Amygdala (tissue), 56 donors: ENCODE data around the gene IL1RAPL2.

Experiments
- DNase-seq, 56 donors: peaks; one replicate each; lab custom pipeline; 2025; lab: John Stamatoyannopoulos, UW

Gene IL1RAPL2

GRCh38 chrX:105543283-105543682, 977.3 kb downstream of the IL1RAPL2 start:
- DNase-seq: no peak

- no peak for DNase-seq
These were observed 984.2 kb downstream of the IL1RAPL2 start for GRCh38 chrX:105550043-105550663.

- DNase-seq: peak in 1 of 56 donors; percentile 0
These were observed 986.4 kb downstream of the IL1RAPL2 start for GRCh38 chrX:105552395-105552794.

GRCh38 chrX:105553118-105553517, 987.1 kb downstream of the IL1RAPL2 start:
- DNase-seq: no peak

GRCh38 chrX:105564501-105564900, 998.5 kb downstream of the IL1RAPL2 start:
- no peak for DNase-seq

GRCh38 chrX:105565856-105566255, 999.9 kb downstream of the IL1RAPL2 start:
- DNase-seq: no peak

GRCh38 chrX:105567082-105567481, 1001.1 kb downstream of the IL1RAPL2 start:
- DNase-seq: no peak

GRCh38 chrX:105608745-105609144, 1042.7 kb downstream of the IL1RAPL2 start:
- DNase-seq: no peak

GRCh38 chrX:105609530-105609929, 1043.5 kb downstream of the IL1RAPL2 start:
- DNase-seq: no peak

- no peak for DNase-seq
These were observed 1044.4 kb downstream of the IL1RAPL2 start for GRCh38 chrX:105610411-105610810.

- DNase-seq: no peak
These were observed 1052.5 kb downstream of the IL1RAPL2 start for GRCh38 chrX:105618393-105619101.

GRCh38 chrX:105634180-105634579, 1068.2 kb downstream of the IL1RAPL2 start:
- DNase-seq: no peak

GRCh38 chrX:105635794-105636193, 1069.8 kb downstream of the IL1RAPL2 start:
- DNase-seq: no peak

GRCh38 chrX:105636667-105637066, 1070.7 kb downstream of the IL1RAPL2 start:
- DNase-seq: no peak

GRCh38 chrX:105645667-105646357, 1079.8 kb downstream of the IL1RAPL2 start:
- no peak for DNase-seq

- DNase-seq: no peak
These were observed 1080.8 kb downstream of the IL1RAPL2 start for GRCh38 chrX:105646592-105647372.

GRCh38 chrX:105647749-105648148, 1081.8 kb downstream of the IL1RAPL2 start:
- no peak for DNase-seq

- DNase-seq: no peak
These were observed 1082.7 kb downstream of the IL1RAPL2 start for GRCh38 chrX:105648732-105649131.

- no peak for DNase-seq
These were observed 1084.6 kb downstream of the IL1RAPL2 start for GRCh38 chrX:105650577-105650976.

GRCh38 chrX:105650986-105651385, 1085.0 kb downstream of the IL1RAPL2 start:
- no peak for DNase-seq

GRCh38 chrX:105653891-105654290, 1087.9 kb downstream of the IL1RAPL2 start:
- no peak for DNase-seq
